ENCODE data around the gene GALR2.

- TF ChIP-seq CTCF (conservative IDR thresholded peaks at IDR 0.05 in 1 of 2, IDR thresholded peaks at IDR 0.05 in 1 of 2; ENCODE audit: extremely low read depth in 1 of 2, insufficient read depth in 1 of 2, low read depth in 1 of 2, low read length in 2 of 2) (peak in 1 of 2 donors; percentile 7), EZH2 (IDR thresholded peaks at IDR 0.05; ENCODE audit: borderline replicate concordance, low read length) (no peak)
Measured at GRCh38 chr17:76124582-76125390, 50.2 kb downstream of the GALR2 start.
